Neural progenitor cell (in vitro differentiated cells): Measurements from ENCODE around the gene BDKRB2.

Experiments
- CTCF ChIP-seq: fragments of 200-600 bp; sonication (generic); IDR thresholded peaks from 2 replicates; pipeline ENCODE4 v1.5.1; 2017; ENCODE audit warnings: antibody characterized with exemption, mild to moderate bottlenecking
- EZH2 ChIP-seq: fragments of 200-600 bp; sonication (generic); IDR thresholded peaks from 2 replicates; pipeline ENCODE4 v1.6.1; 2017; ENCODE audit warnings: antibody characterized with exemption, mild to moderate bottlenecking, moderate library complexity
- EZH2phosphoT487 ChIP-seq: fragments of 200-600 bp; sonication (generic); IDR thresholded peaks from 2 replicates; pipeline ENCODE4 v1.6.1; 2017; ENCODE audit warnings: antibody characterized with exemption

GRCh38 chr14:96280104-96280503 is 75.5 kb downstream of the BDKRB2 start:
- TF ChIP-seq EZH2 (no peak), CTCF (no peak), EZH2phosphoT487 (no peak)
